Measurements from ENCODE around the gene CNBP. TPM values are rescaled to one million over a fixed set of nuclear protein-coding genes. Genes with fewer than 3 reads are reported as not detected.
A peak's percentile ranks its signal among the peaks of the same experiment; 100 is the strongest.

Gene CNBP
- total RNA-seq, 5 donors from 2014 or later (not counting 1 experiment from before 2014, with no cell fraction given) = 280 to 382 (median 356) TPM

DNA sequence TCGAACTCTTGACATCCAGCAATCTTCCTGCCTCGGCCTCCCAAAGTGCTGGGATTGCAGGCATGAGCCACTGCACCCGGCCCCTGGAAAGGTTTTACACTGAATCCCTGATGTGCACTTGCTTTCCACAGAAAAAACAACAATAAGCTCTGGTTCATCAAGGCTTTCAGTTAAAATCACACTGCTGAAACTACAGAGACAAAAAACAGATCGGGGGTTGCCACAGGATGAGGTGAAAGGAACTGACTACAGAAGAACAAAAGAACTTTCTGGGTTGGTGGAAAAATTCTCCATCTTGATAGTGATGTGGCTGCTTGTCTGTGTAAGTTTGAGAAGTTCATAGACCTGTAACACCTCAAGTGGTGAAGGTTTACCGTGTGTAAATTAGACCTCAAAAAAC lies 65.0 kb downstream of the CNBP start:
- H3K4me3 ChIP-seq (ENCODE audit: control insufficient read depth in 1 of 2, extremely low read depth in 1 of 2, low read length in 1 of 2) = peak overlapping the region; percentile 97 to 98

More for the DNA sequence above, 65.0 kb downstream of the CNBP start:
- peaks cover 54 to 75% (median 73%) of the 10 kb centered on the region in 3 donors for H3K4me1 Mint-ChIP-seq
- H3K36me3 Mint-ChIP-seq = peaks cover 25% of the 10 kb centered on the region
- H3K36me3 ChIP-seq (ENCODE audit: control insufficient read depth in 2 of 2, extremely low read depth in 1 of 2, insufficient read depth in 1 of 2, low read length in 1 of 2) = peaks cover 10 to 27% of the 10 kb centered on the region in 2 donors
- no peaks in the 10 kb centered on the region for H3K9me3 Mint-ChIP-seq
- no peaks in the 10 kb centered on the region for H3K27me3 Mint-ChIP-seq
- H3K4me3 Mint-ChIP-seq = peak overlapping the region; percentile 83 to 93 (median 90)
- ChIA-PET CTCF (interaction anchor here (0.5 to 2.0 kb wide), 11 partner anchors 13 to 130 kb away, joined by 3 to 18 read pairs (median 4); partner anchors contain the start of gene COPG1 (in 1 of the 2)), POLR2A (interaction anchor here (0.5 to 1.3 kb wide), 9 partner anchors 14 to 130 kb away, joined by 3 to 6 read pairs (median 3); partner anchors contain the start of gene COPG1 (in 1 of the 2))
- peak overlapping the region; percentile 98 to 99 for H3K27ac Mint-ChIP-seq
- H3K4me1 ChIP-seq (ENCODE audit: control insufficient read depth in 1 of 2, extremely low read depth in 1 of 2, insufficient read depth in 2 of 2, low read length in 2 of 2) = peaks cover 41 to 87% of the 10 kb centered on the region in 2 experiments
- 15% methylated on average over 2 of the region's 5 CpGs for WGBS (ENCODE audit: insufficient coverage)
- peak; percentile 35 to 58 (median 38) for ATAC-seq (replicated peaks in 1 of 4)
- peak overlapping the region; percentile 75 for H3K27ac ChIP-seq (ENCODE audit: low read length)
- no peaks in the 10 kb centered on the region for H3K9me3 ChIP-seq
- no peaks in the 10 kb centered on the region for H3K27me3 ChIP-seq (replicated peaks in 1 of 2; ENCODE audit: control insufficient read depth in 2 of 2, extremely low read depth in 1 of 2, insufficient read depth in 2 of 2, low read length in 1 of 2)
- peak in 33 of 35 experiments; percentile 25 to 88 (median 56) for DNase-seq

Other genes starting within 250 kb of the CNBP start
- gene CFAP92, start 189.8 kb downstream of the CNBP start, total RNA-seq = under 1 TPM; 0.13 to 0.49 (median 0.26) TPM
- under 1 TPM; 0.20 to 0.43 (median 0.30) TPM for gene EFCC1, start 182.6 kb downstream of the CNBP start, total RNA-seq
- gene GP9, start 123.1 kb downstream of the CNBP start, total RNA-seq = not detected
- gene RAB43, start 62.1 kb downstream of the CNBP start, total RNA-seq = 10 to 100 TPM; 53.8 to 96.9 (median 77.6) TPM
- gene ISY1, start 22.8 kb downstream of the CNBP start, total RNA-seq = 10 to 100 TPM; 34.8 to 42.0 (median 35.9) TPM
- gene COPG1, start 65.7 kb upstream of the CNBP start, total RNA-seq = 100 to 1,000 TPM in 4 of 5 donors, 10 to 100 TPM in 1; 96.0 to 139 (median 116) TPM
- gene HMCES, start 95.0 kb upstream of the CNBP start, total RNA-seq = 10 to 100 TPM; 55.2 to 60.7 (median 57.6) TPM
- gene EFCAB12, start 244.7 kb upstream of the CNBP start, total RNA-seq = 1 to 10 TPM; 1.2 to 2.7 (median 2.2) TPM